Upper lobe of right lung (tissue), 1 donor: ENCODE measurements around the gene NCKAP5. TPM values are rescaled to one million over a fixed set of nuclear protein-coding genes. Genes with fewer than 3 reads are reported as not detected.
A peak's percentile ranks its signal among the peaks of the same experiment; 100 is the strongest.

Experiments
- ATAC-seq: fragments of 200-7000 bp; cut with Tn5 transposase; one replicate; pipeline ENCODE4 v1.9.1; 2020; ENCODE audit warnings: mild to moderate bottlenecking, moderate library complexity
- DNase-seq: peaks from one replicate; pipeline ENCODE4 v3.0.0-alpha.2; 2020
- H3K27ac ChIP-seq: fragments of 200-600 bp; one replicate; pipeline ENCODE4 v1.8.0; 2022
- H3K27me3 ChIP-seq: fragments of 200-600 bp; one replicate; pipeline ENCODE4 v1.8.0; 2022; ENCODE audit warnings: mild to moderate bottlenecking
- H3K36me3 ChIP-seq: fragments of 200-600 bp; one replicate; pipeline ENCODE4 v1.8.0; 2022
- H3K4me1 ChIP-seq: fragments of 200-600 bp; one replicate; pipeline ENCODE4 v1.8.0; 2022
- H3K4me3 ChIP-seq: fragments of 200-600 bp; one replicate; pipeline ENCODE4 v1.8.0; 2022; ENCODE audit warnings: mild to moderate bottlenecking
- H3K9me3 ChIP-seq: fragments of 200-600 bp; one replicate; pipeline ENCODE4 v1.8.0; 2022
- intact Hi-C: fragments of 100-400 bp; cut with DNase I; formaldehyde crosslinking; loops from one replicate; pipeline ENCODE4 v1.11.0; 2022
- total RNA-seq: library from RNA; stranded (reverse); fragmentation: NEBNext Ultra II Directional; extraction: Animal tissue kit (Norgen Biotek cat#: 25700); gene quantifications from one replicate; pipeline ENCODE4 v1.2.1, GENCODE V29; 2021
- TF ChIP-seq, protein P1 (sequence below): fragments of 200-600 bp; IDR thresholded peaks from one replicate; pipeline ENCODE4 v1.8.0; 2022; ENCODE audit warnings: antibody characterized with exemption
- donor health status: DM: no; HTN: yes; CAD: no; lungs with severe emphysema.

Gene NCKAP5
- total RNA-seq, 1 donor from 2014 or later: 40.8 TPM

DNA sequence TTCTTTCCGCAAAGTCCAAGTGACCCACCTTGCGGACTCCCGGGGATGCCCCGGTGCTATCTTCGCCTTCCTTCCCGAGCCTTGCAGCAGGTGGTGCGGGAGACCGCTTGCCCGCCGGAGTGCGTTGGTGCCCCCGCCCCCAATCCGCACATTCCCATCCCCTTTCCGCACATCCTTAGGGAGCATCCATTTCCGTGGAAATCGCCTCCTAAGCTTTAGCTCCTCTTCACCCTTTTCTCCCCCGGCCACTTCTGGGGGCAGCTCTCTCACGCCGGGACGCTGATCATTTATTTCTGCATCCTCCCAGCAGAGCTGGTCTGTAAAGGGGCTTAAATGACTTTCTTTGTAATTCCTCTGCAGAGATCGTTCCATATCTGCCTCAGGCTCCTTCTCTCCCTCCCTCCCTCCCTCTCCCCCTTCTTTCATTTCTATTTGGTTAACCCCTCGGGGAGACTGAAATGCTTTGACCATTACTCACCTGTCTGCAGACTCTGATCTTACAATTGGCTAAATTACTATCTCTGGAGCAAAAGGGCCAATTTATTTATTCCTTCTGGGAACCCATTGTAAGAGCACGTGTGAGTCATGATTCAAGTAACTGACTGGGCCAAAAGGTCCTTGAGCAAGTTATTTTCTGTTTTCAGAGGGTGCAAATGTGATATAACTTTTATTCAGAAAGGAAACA, 897.0 kb downstream of the NCKAP5 start:
- H3K27me3 ChIP-seq: peaks cover 48% of the 10 kb centered on the region
- DNase-seq (no peak), ATAC-seq (peak; percentile 4)
- peak overlapping the region; percentile 46 for H3K4me3 ChIP-seq
- H3K9me3 ChIP-seq: no peaks in the 10 kb centered on the region
- intact Hi-C loops: no loop called here
- no peaks in the 10 kb centered on the region for H3K36me3 ChIP-seq
- H3K4me1 ChIP-seq: peaks cover 26% of the 10 kb centered on the region
- H3K27ac ChIP-seq: no peak overlapping the region
- TF ChIP-seq, protein P1, sequence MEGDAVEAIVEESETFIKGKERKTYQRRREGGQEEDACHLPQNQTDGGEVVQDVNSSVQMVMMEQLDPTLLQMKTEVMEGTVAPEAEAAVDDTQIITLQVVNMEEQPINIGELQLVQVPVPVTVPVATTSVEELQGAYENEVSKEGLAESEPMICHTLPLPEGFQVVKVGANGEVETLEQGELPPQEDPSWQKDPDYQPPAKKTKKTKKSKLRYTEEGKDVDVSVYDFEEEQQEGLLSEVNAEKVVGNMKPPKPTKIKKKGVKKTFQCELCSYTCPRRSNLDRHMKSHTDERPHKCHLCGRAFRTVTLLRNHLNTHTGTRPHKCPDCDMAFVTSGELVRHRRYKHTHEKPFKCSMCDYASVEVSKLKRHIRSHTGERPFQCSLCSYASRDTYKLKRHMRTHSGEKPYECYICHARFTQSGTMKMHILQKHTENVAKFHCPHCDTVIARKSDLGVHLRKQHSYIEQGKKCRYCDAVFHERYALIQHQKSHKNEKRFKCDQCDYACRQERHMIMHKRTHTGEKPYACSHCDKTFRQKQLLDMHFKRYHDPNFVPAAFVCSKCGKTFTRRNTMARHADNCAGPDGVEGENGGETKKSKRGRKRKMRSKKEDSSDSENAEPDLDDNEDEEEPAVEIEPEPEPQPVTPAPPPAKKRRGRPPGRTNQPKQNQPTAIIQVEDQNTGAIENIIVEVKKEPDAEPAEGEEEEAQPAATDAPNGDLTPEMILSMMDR: no peak

DNA sequence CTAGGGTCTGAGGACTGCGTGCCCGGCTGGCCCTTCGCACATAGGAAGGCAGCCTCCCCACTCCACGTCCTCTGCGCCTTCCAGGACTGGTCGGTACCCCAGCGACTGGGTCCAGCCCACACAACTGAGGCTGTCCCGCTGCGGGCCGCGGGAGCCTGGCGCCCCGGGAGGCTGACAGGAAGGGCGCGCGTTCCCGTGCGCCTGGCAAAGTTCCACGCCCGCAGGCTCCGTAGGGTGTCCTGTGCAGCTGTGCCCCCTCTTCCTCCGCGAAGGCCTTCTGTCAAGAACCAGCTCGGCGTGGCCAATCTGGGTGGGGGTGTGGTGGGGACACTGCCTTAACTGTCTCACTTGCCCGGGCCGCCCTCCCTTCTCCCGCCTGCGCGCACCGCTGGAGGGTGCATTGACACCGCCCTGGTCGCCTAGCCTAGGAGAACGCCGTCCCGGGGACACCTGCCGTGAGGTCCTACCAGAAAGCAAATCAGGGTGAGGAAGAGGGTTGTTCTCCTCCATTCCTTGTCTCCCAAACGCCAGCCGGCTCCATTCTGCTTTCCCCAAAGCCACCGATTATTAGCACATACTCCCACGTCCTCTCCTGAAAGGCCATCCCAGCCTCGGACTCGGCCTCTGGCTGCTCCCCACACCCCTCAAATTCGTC, 897.6 kb downstream of the NCKAP5 start:
- peaks cover 26% of the 10 kb centered on the region for H3K4me1 ChIP-seq
- H3K4me3 ChIP-seq: peak overlapping the region; percentile 46
- H3K27ac ChIP-seq: no peak overlapping the region
- peaks cover 51% of the 10 kb centered on the region for H3K27me3 ChIP-seq
- intact Hi-C loops: no loop called here
- TF ChIP-seq, protein P1: no peak
- no peaks in the 10 kb centered on the region for H3K9me3 ChIP-seq
- DNase-seq: peak; percentile 67
- ATAC-seq: peak; percentile 66
- no peaks in the 10 kb centered on the region for H3K36me3 ChIP-seq

DNA sequence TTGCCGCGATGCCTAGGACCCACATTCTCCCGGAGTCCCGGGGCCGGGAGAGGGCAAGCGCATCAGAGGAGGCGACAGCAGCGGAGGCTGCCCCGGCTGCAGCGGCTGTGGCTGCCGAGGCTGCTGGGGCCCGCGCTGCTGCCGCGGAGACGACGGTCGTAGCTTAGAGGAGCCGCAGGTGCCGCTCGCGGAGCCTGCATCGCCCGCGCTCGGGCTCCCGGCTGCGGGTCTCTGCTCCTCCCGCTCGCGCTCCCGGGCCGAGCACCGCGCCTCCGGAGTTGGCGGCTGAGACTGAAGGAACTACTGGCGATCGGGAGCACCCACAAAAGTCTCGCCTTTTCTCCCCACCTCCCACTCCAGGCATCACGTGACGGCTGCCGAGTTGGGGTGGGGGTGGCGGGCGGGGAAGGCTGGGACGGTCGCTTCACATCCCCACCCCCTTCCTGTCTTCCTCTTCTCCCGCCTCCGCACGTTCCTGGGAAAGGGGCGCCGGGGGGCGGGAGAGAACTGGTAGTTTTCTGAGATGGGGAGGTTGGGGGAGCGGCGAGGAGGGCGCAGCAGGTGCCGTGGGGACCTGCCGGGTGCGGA, 898.3 kb downstream of the NCKAP5 start, which contains the start of gene LYPD1:
LYPD1 (minus strand) TSS at position 298 of the 588 bp plus-strand sequence; CDS start at position 25, 273 bp downstream.
- Histone ChIP-seq H3K9me3 (no peaks in the 10 kb centered on the region), H3K4me3 (peak within 1 kb of the TSS; percentile 46), H3K4me1 (peaks cover 26% of the 10 kb centered on the region), H3K27me3 (peaks cover 51% of the 10 kb centered on the region), H3K27ac (no peak within 1 kb of the TSS), H3K36me3 (no peaks in the 10 kb centered on the region)
- ATAC-seq (peak; percentile 49), DNase-seq (peak; percentile 60)
- TF ChIP-seq, protein P1: no peak
- intact Hi-C loops: no loop called here

DNA sequence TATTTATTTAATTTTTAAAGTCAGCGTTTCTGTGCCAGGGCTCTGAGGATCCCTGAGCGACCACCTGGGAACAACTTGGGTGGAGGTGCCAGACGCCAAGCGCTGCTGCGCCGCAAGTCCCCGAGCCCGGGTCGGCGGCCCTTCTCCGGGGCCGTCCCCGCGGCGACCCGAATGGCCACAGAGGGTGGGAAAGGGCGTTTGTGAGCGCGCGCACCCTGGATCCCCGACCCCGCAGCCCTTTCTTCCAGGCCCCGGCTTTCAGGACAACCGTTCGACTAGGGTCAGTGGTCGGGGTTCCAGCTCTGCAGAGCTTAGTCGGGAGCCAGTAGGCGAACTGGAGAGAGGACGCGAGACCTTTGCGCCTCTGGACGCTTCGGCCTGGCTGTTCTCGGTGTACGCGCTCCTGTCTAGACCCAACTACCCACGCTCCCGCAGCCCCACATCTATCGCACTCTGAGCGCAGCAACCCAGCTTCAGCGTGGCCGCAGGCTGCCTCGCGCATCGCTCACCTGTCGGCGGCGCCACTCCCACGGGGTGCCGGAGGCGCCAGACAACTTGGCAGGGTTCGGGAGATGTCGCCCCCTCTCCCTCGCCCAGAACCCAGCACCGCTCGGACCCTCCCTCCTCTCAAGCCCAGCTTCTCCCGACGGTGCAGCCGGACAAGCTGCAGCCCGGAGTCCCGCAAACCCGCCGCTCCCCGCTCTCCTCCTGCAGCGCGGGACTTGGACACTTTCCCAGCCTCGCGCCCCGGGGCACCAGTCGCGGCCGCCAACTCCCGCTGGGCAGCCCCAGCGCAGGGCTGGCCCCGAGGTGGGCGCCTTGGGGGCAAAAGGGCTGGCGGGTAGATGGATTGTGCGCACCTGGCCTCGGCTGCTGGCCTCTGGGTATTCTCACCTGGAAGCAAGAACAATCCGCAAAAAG, 899.0 kb downstream of the NCKAP5 start:
- peak; percentile 65 for DNase-seq
- H3K4me1 ChIP-seq: peaks cover 26% of the 10 kb centered on the region
- peak overlapping the region; percentile 46 for H3K4me3 ChIP-seq
- H3K27me3 ChIP-seq: peaks cover 51% of the 10 kb centered on the region
- no peaks in the 10 kb centered on the region for H3K9me3 ChIP-seq
- ATAC-seq: peak; percentile 35
- no peaks in the 10 kb centered on the region for H3K36me3 ChIP-seq
- intact Hi-C loops: no loop called here
- no peak overlapping the region for H3K27ac ChIP-seq
- TF ChIP-seq, protein P1: no peak

DNA sequence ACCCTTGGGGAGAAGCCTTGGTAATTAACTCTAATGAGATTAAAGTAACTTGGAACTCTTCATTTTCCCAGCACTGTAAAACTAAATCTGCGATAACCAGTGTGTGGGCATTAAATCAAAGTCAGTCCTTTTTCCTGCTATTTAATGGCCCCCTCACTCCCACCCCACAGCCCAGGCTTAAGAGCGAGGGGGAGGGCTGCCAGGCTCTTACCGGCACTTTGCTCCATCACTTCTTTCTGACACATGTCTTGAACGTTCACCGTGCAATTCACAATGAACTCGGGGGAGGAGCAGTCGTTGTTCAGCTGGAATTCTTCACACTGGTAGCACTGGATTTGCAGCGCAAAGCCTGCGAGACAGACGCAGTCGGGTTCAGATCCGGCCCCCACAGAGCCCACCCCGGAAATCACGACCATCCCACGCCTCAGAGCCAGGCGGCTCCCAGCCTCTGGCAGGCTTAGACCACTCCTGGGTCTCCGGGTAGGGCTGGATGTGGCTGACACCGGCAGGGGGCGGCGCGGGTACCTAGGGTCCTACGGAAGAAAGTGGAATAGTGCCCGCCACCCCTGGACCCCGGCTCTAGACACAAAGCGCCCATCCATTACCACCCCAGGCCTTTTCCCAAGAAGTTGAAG, 900.0 kb downstream of the NCKAP5 start:
- DNase-seq (peak; percentile 58), ATAC-seq (no peak)
- peaks cover 51% of the 10 kb centered on the region for H3K27me3 ChIP-seq
- no peak overlapping the region for H3K4me3 ChIP-seq
- H3K36me3 ChIP-seq: no peaks in the 10 kb centered on the region
- TF ChIP-seq, protein P1: no peak
- no peak overlapping the region for H3K27ac ChIP-seq
- no peaks in the 10 kb centered on the region for H3K9me3 ChIP-seq
- peaks cover 26% of the 10 kb centered on the region for H3K4me1 ChIP-seq
- intact Hi-C loops: no loop called here
